GM12878 (cell line): ENCODE results near the gene TOB2. TPM values are rescaled to one million over a fixed set of nuclear protein-coding genes. Genes with fewer than 3 reads are reported as not detected.

Experiments
- ATAC-seq: fragments of 200-7000 bp; cut with Tn5 transposase; 3 replicates; pipeline ENCODE4 v1.9.1; 2020; ENCODE audit warnings: mild to moderate bottlenecking, moderate library complexity
- Bru-seq: library from RNA; stranded (reverse); fragments of 400-500 nt; gene quantifications from one replicate; lab custom pipeline; 2021; lab: Mats Ljungman, UMichigan
- BruChase-seq, 2 experiments: library from RNA; stranded (reverse); fragments of 400-500 nt; gene quantifications; one replicate each; lab custom pipeline; 2021; lab: Mats Ljungman, UMichigan
- BruUV-seq: library from RNA; stranded (reverse); fragments of 400-500 nt; replicated peaks from 2 replicates; lab custom pipeline; 2021; lab: Mats Ljungman, UMichigan
- CTCF ChIA-PET: fragments of 300-600 bp; sonication (Branson Sonifier 250); formaldehyde crosslinking; extraction: SDS; loops from one replicate; lab custom pipeline; 2021; ENCODE audit warnings: inconsistent platforms; lab: Yijun Ruan, JAX
- POLR2A ChIA-PET: fragments of 350-600 bp; formaldehyde crosslinking; extraction: SDS; loops from one replicate; lab custom pipeline; 2021; ENCODE audit warnings: inconsistent platforms; lab: Charles Lee
- RAD21 ChIA-PET: fragments of 300-600 bp; sonication (Branson Sonifier 250); formaldehyde crosslinking; loops from one replicate; lab custom pipeline; 2023; ENCODE audit warnings: antibody characterized with exemption; ENCODE audit not compliant: unreplicated experiment; lab: Charles Lee
- SMC1A ChIA-PET: fragments of 300-600 bp; sonication (Branson Sonifier 250); formaldehyde crosslinking; loops from one replicate; lab custom pipeline; 2023; ENCODE audit not compliant: unreplicated experiment, uncharacterized antibody; lab: Charles Lee
- DNase-seq: peaks from one replicate; pipeline ENCODE4 v3.0.0-alpha.2; 2011; ENCODE audit warnings: low read depth, low spot score
- FAIRE-seq: peaks from 3 replicates; lab custom pipeline; 2011; peaks lifted over from hg19 to GRCh38; lab: Jason Lieb, UNC
- H2AFZ ChIP-seq: 2 replicates; pipeline ENCODE4 v1.6.0; 2011; ENCODE audit warnings: low read depth, low read length, control low read depth; ENCODE audit not compliant: control insufficient read depth
- H3K27ac ChIP-seq: 2 replicates; pipeline ENCODE4 v1.5.1; 2011; ENCODE audit warnings: control low read depth; ENCODE audit not compliant: control insufficient read depth, insufficient read depth
- H3K27me3 ChIP-seq, 2 experiments: replicated peaks in 1 of 2; 2 replicates each; pipeline versions ENCODE4 v1.6.0 to v1.6.1; 2011; ENCODE audit warnings: low read length in 1 of 2; ENCODE audit not compliant: control insufficient read depth in 2 of 2, insufficient read depth in 2 of 2
- H3K36me3 ChIP-seq, 2 experiments: 2 replicates each; pipeline ENCODE4 v1.5.1; 2011; ENCODE audit warnings: low read length in 1 of 2; ENCODE audit not compliant: control insufficient read depth in 2 of 2, insufficient read depth in 2 of 2
- H3K4me1 ChIP-seq: 2 replicates; pipeline ENCODE4 v1.6.1; 2011; ENCODE audit warnings: mild to moderate bottlenecking, low read length, moderate library complexity, mixed read lengths; ENCODE audit not compliant: control insufficient read depth, insufficient read depth
- H3K4me2 ChIP-seq: 2 replicates; pipeline ENCODE4 v1.6.0; 2011; ENCODE audit warnings: control low read depth; ENCODE audit not compliant: control insufficient read depth, insufficient read depth
- H3K4me3 ChIP-seq: fragments of 200-600 bp; sonication (generic); 2 replicates; pipeline ENCODE4 v1.5.1; 2016
- H3K79me2 ChIP-seq: 2 replicates; pipeline ENCODE4 v1.6.0; 2011; ENCODE audit warnings: low read length; ENCODE audit not compliant: control insufficient read depth, insufficient read depth
- H3K9ac ChIP-seq: 2 replicates; pipeline ENCODE4 v1.8.0; 2011; ENCODE audit warnings: low read length, control low read depth, mixed read lengths; ENCODE audit not compliant: control insufficient read depth, insufficient read depth
- H3K9me3 ChIP-seq: replicated peaks from 3 replicates; pipeline ENCODE4 v1.5.1; 2011; ENCODE audit warnings: mild to moderate bottlenecking, low read length; ENCODE audit not compliant: control insufficient read depth, insufficient read depth
- H4K20me1 ChIP-seq: 2 replicates; pipeline ENCODE4 v1.6.0; 2011; ENCODE audit not compliant: control insufficient read depth, insufficient read depth
- ASH2L ChIP-seq: fragments of 300-600, 200-600 bp; sonication (generic); IDR thresholded peaks from 2 replicates; pipeline ENCODE4 v1.6.1; 2017; ENCODE audit warnings: low read depth, mild to moderate bottlenecking, borderline replicate concordance
- FOXK2 ChIP-seq: fragments of 450-650 bp; IDR thresholded peaks from 2 replicates; pipeline ENCODE4 v1.6.1; 2017; ENCODE audit warnings: mild to moderate bottlenecking, moderate library complexity
- FOXM1 ChIP-seq: IDR thresholded peaks from 2 replicates; pipeline ENCODE4 v1.6.1; 2012; ENCODE audit warnings: low read depth, mild to moderate bottlenecking, inconsistent platforms, low read length, moderate library complexity
- KDM1A ChIP-seq: fragments of 200-600 bp; sonication (generic); IDR thresholded peaks from 2 replicates; pipeline ENCODE4 v1.6.1; 2016; ENCODE audit warnings: borderline replicate concordance
- PAX8 ChIP-seq: fragments of 450-650 bp; IDR thresholded peaks from 2 replicates; pipeline ENCODE4 v1.6.1; 2017; ENCODE audit warnings: mild to moderate bottlenecking, moderate library complexity
- RAD51 ChIP-seq: fragments of 450-650 bp; IDR thresholded peaks from 2 replicates; pipeline ENCODE4 v1.6.1; 2016; ENCODE audit warnings: moderate library complexity, mild to moderate bottlenecking, inconsistent platforms
- SMAD1 ChIP-seq: fragments of 450-650 bp; IDR thresholded peaks from 2 replicates; pipeline ENCODE4 v1.6.1; 2018; ENCODE audit warnings: mild to moderate bottlenecking, low read depth; ENCODE audit not compliant: partially characterized antibody
- TBL1XR1 ChIP-seq: IDR thresholded peaks from 2 replicates; pipeline ENCODE4 v1.6.1; 2012; ENCODE audit warnings: low read depth, low read length, improper control_type of control experiment
- TCF3 ChIP-seq: IDR thresholded peaks from 2 replicates; pipeline ENCODE4 v1.6.1; 2012; ENCODE audit warnings: low read depth, mild to moderate bottlenecking, low read length, borderline replicate concordance; ENCODE audit not compliant: insufficient read depth
- ZZZ3 ChIP-seq: IDR thresholded peaks from 2 replicates; pipeline ENCODE4 v1.6.1; 2011; ENCODE audit warnings: low read depth; ENCODE audit not compliant: control insufficient read depth, insufficient read length
- WGBS: methylation state at CpG from one replicate; pipeline ENCODE4 v1.1.6; 2016; ENCODE audit warnings: low lambda C conversion rate; ENCODE audit not compliant: insufficient replicate concordance, insufficient coverage; ENCODE audit errors: missing lambda C conversion rate; 5-methylcytosine and 5-hydroxymethylcytosine counted together
- in situ Hi-C: fragments of 300-500 bp; cut with MboI; formaldehyde crosslinking; loops from 9 replicates; pipeline ENCODE4 v1.14.3; 2018; ENCODE audit warnings: mixed read lengths
- intact Hi-C: fragments of 100-400 bp; cut with micrococcal nuclease; formaldehyde crosslinking; loops from one replicate; pipeline ENCODE4 v1.14.2; 2022; ENCODE audit not compliant: unreplicated experiment
- long read RNA-seq, 2 experiments: library from polyadenylated mRNA; unstranded; transcript quantifications; one replicate each; pipeline ENCODE4 v2.0.0, GENCODE V29; 2019 to 2020
- polyA minus RNA-seq, 3 experiments: library from RNA; depleted of rRNA, polyadenylated mRNA; stranded (reverse); fragments of >200 nt; gene quantifications; 2 replicates each; pipeline ENCODE4 v1.2.3, GENCODE V29; 2011
- polyA plus RNA-seq, 11 experiments: library from polyadenylated mRNA; depleted of rRNA in 4 of 11; unstranded in 6 of 11; stranded (reverse) in 5 of 11; fragments of >200 nt; fragmentation: Nextera tagmentation in 4 of 11; fragmentation: Illumina TruSeq in 1 of 11; extraction: Ambion mirVana in 4 of 11; extraction: Trizol in 1 of 11; gene quantifications; 1 replicate in 1 of 11; 2 replicates in 10 of 11; pipeline versions ENCODE4 v1.2.1 to v1.2.3, GENCODE V29; 2011 to 2016; ENCODE audit warnings: inconsistent platforms in 2 of 11, missing spikeins in 2 of 11, low read depth in 1 of 11
- total RNA-seq, 4 experiments: library from RNA; depleted of rRNA in 3 of 4; stranded (reverse); fragments of >200 nt in 3 of 4; fragmentation: Illumina TruSeq in 1 of 4; extraction: Trizol in 1 of 4; gene quantifications; 2 replicates each; pipeline versions ENCODE4 v1.2.1 to v1.2.3, GENCODE V29; 2013 to 2021
- TF ChIP-seq, protein P1 (sequence below): IDR thresholded peaks from 2 replicates; pipeline ENCODE4 v1.6.1; 2012; ENCODE audit warnings: low read depth, low read length, improper control_type of control experiment
- TF ChIP-seq, protein P2 (sequence below): IDR thresholded peaks from 2 replicates; pipeline ENCODE4 v1.6.1; 2012; ENCODE audit warnings: low read length, inconsistent platforms

The TOB2 gene, protein sequence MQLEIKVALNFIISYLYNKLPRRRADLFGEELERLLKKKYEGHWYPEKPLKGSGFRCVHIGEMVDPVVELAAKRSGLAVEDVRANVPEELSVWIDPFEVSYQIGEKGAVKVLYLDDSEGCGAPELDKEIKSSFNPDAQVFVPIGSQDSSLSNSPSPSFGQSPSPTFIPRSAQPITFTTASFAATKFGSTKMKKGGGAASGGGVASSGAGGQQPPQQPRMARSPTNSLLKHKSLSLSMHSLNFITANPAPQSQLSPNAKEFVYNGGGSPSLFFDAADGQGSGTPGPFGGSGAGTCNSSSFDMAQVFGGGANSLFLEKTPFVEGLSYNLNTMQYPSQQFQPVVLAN
- total RNA-seq (2013; cell fraction: nucleolus; rRNA removed): 15.1 and 15.4 TPM in 2 replicates
- 15.9 and 18.2 TPM in 2 replicates for total RNA-seq (2014; rRNA removed)
- 10.7 and 12.2 TPM in 2 replicates for total RNA-seq (2014; rRNA removed; fragmentation: Illumina TruSeq; extraction: Trizol)
- total RNA-seq (2021): 30.6 and 32.0 TPM in 2 replicates
- polyA plus RNA-seq (2011; ENCODE audit: low read depth): 6.7 TPM
- 4.4 and 10.3 TPM in 2 replicates for polyA plus RNA-seq (2011; rRNA removed)
- 11.9 and 14.1 TPM in 2 replicates for polyA plus RNA-seq (2011; cell fraction: cytosol; rRNA removed)
- 10.6 and 15.2 TPM in 2 replicates for polyA plus RNA-seq (2011; cell fraction: nucleus; rRNA removed)
- polyA plus RNA-seq (2012): 13.7 and 17.0 TPM in 2 replicates
- 11.0 and 17.6 TPM in 2 replicates for polyA plus RNA-seq (2014; fragmentation: Illumina TruSeq; extraction: Trizol)
- polyA plus RNA-seq (2014; fragmentation: Nextera tagmentation; extraction: Ambion mirVana): 10 to 100 TPM in 1 of 2 experiments, 1 to 10 TPM in 1; 4.5 to 11.1 TPM
- 12.7 and 16.9 TPM in 2 replicates for polyA plus RNA-seq (2014; rRNA removed)
- 10 to 100 TPM; 19.4 to 19.6 TPM for polyA plus RNA-seq (2016; fragmentation: Nextera tagmentation; extraction: Ambion mirVana)
- polyA minus RNA-seq (2011; rRNA and poly(A)+ RNA removed): 9.7 and 11.9 TPM in 2 replicates
- 8.4 and 10.3 TPM in 2 replicates for polyA minus RNA-seq (2011; cell fraction: cytosol; rRNA and poly(A)+ RNA removed)
- polyA minus RNA-seq (2011; cell fraction: nucleus; rRNA and poly(A)+ RNA removed): 3.5 and 5.8 TPM in 2 replicates
- percentile 80 among the genes with signal in this experiment for Bru-seq, nascent RNA
- BruChase-seq, experiment 1, labeled RNA remaining after a 6-hour chase: percentile 81 among the genes with signal in this experiment
- BruChase-seq, experiment 2, labeled RNA remaining after a 2-hour chase: percentile 94 among the genes with signal in this experiment
- long read RNA-seq, experiment 1, full-length matches to known transcripts: 5 of 7 reads
- long read RNA-seq, experiment 1, partial matches to known transcripts: 0 of 7 reads
- long read RNA-seq, experiment 1, other reads (novel, unspliced or antisense): 2 of 7 reads
- long read RNA-seq, experiment 2, partial matches to known transcripts: 0 of 8 reads
- long read RNA-seq, experiment 2, other reads (novel, unspliced or antisense): 8 of 8 reads

DNA sequence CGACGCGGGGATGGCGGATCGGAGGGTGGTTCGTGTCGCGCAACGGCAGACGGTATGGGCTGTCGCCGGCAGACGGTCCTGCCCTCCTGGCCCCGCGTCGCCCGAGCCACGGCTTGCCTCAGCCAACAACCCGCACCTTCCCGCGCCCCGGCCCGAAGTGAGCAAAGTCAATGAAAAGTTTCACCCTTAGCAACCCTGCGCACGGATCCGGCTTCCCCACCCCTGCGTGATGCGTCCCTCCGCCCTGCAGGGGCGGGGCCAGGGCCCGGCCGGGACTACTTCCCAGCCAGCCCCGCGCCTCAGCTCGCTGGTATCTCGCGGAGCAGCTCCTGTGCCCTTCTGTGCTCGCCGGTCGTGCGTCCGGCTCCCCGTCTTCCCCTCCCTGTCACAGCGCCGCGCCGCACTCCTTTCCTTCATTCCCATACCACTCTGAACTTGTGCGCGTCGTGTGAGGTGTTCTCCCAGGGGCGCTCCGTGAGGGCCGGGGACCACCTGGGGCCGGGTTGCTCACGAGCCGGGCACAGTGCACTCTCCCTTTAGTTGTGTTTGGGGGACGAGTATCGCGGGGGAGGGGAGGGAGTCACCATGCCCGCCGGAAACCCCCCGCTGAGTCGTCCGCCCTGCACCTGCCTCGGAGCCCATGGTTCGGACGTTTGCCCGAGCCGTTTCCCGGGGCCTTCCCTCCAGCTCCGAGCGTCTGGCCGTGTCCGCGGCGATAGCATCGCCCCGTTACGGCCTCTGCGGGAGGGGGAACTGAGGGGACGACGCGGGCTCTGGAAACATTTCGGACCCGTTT is at the start of gene TOB2:
TSS of gene TOB2 (minus strand) at position 163 of the 796 bp plus-strand sequence. CDS start 9,456 bp downstream, outside the sequence.
- TSS peak; percentile 92 for BruUV-seq
- H3K79me2 ChIP-seq: peaks cover 59% of the 10 kb centered on the region
- in situ Hi-C loops: no loop called here
- TF ChIP-seq, protein P1, sequence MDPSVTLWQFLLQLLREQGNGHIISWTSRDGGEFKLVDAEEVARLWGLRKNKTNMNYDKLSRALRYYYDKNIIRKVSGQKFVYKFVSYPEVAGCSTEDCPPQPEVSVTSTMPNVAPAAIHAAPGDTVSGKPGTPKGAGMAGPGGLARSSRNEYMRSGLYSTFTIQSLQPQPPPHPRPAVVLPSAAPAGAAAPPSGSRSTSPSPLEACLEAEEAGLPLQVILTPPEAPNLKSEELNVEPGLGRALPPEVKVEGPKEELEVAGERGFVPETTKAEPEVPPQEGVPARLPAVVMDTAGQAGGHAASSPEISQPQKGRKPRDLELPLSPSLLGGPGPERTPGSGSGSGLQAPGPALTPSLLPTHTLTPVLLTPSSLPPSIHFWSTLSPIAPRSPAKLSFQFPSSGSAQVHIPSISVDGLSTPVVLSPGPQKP: peak; percentile 53; the same call in 1 of the 2 replicates
- TF ChIP-seq TBL1XR1: peak; percentile 84
- TF ChIP-seq ZZZ3: no peak
- no peak for TF ChIP-seq KDM1A
- peak; percentile 94 for TF ChIP-seq SMAD1
- TF ChIP-seq, protein P2, sequence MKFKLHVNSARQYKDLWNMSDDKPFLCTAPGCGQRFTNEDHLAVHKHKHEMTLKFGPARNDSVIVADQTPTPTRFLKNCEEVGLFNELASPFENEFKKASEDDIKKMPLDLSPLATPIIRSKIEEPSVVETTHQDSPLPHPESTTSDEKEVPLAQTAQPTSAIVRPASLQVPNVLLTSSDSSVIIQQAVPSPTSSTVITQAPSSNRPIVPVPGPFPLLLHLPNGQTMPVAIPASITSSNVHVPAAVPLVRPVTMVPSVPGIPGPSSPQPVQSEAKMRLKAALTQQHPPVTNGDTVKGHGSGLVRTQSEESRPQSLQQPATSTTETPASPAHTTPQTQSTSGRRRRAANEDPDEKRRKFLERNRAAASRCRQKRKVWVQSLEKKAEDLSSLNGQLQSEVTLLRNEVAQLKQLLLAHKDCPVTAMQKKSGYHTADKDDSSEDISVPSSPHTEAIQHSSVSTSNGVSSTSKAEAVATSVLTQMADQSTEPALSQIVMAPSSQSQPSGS: no peak
- TF ChIP-seq PAX8: no peak
- no peak for TF ChIP-seq ASH2L
- no peak for TF ChIP-seq FOXM1
- peak; percentile 40; the same call in 1 of the 2 replicates for TF ChIP-seq FOXK2
- TF ChIP-seq RAD51: no peak
- TF ChIP-seq TCF3: peak; percentile 88; the same call in 1 of the 2 replicates

More for the DNA sequence above, at the start of gene TOB2:
- under 1% methylated on average over 73 of the region's 85 CpGs for WGBS
- ChIA-PET POLR2A (interaction anchor here (0.5 to 6.3 kb wide), 17 partner anchors 8 to 995 kb away, joined by 3 to 122 read pairs (median 7); partner anchors contain the start of genes ACO2, DESI1, PHF5A and PMM1), SMC1A (interaction anchor here (0.7 to 3.8 kb wide), 6 partner anchors 16 to 102 kb away, joined by 3 to 18 read pairs (median 12); partner anchors contain the start of genes ACO2 and PHF5A), RAD21 (interaction anchor here (1.0 to 2.8 kb wide), 10 partner anchors 22 to 80 kb away, joined by 3 to 22 read pairs (median 9); partner anchors contain the start of genes ACO2, PHF5A and TEF), CTCF (interaction anchor here (0.6 to 2.1 kb wide), 8 partner anchors 22 to 86 kb away, joined by 3 to 8 read pairs (median 4); partner anchors contain the start of genes ACO2 and PHF5A)
- H3K4me3 ChIP-seq: peak within 1 kb of the TSS; percentile 86
- intact Hi-C loops: loop anchor here (2.0 to 5.0 kb wide), 2 partner anchors 42 to 55 kb away; no protein-coding TSS in a partner anchor
- peak within 1 kb of the TSS; percentile 70 for H2AFZ ChIP-seq
- peak within 1 kb of the TSS; percentile 88 for H3K9ac ChIP-seq
- peaks cover 0 to 5% of the 10 kb centered on the region in 2 experiments; a peak in 1 of 4 replicates for H3K36me3 ChIP-seq
- 0 out of 2 replicates have a peak, but pooled peaks cover 4% of the 10 kb centered on the region for H4K20me1 ChIP-seq
- peak; percentile 71 for DNase-seq
- no peak for FAIRE-seq
- no peaks in the 10 kb centered on the region for H3K27me3 ChIP-seq
- peaks cover 4% of the 10 kb centered on the region; the same call in 1 of the 2 replicates for H3K4me1 ChIP-seq
- H3K9me3 ChIP-seq: no peaks in the 10 kb centered on the region
- peak within 1 kb of the TSS; percentile 92 for H3K4me2 ChIP-seq
- peak; percentile 61 for ATAC-seq
- peak within 1 kb of the TSS; percentile 88 for H3K27ac ChIP-seq
